Brain microvascular endothelial cell (primary cell): ENCODE results near the gene MRPS23.

Experiments
- DNase-seq: peaks from one replicate; pipeline ENCODE4 v3.0.0-alpha.2; 2020
- H3K27ac ChIP-seq: fragments of 250-450 bp; sonication (Bioruptor Pico); 2 replicates; pipeline ENCODE4 v1.5.1; 2020; ENCODE audit warnings: mild to moderate bottlenecking, moderate library complexity
- H3K27me3 ChIP-seq: fragments of 250-450 bp; sonication (Bioruptor Pico); replicated peaks from 2 replicates; pipeline ENCODE4 v1.5.1; 2020; ENCODE audit warnings: mild to moderate bottlenecking
- H3K36me3 ChIP-seq: fragments of 250-450 bp; sonication (Bioruptor Pico); replicated peaks from 2 replicates; pipeline ENCODE4 v1.5.1; 2020; ENCODE audit warnings: mild to moderate bottlenecking
- H3K4me3 ChIP-seq: 2 replicates; pipeline ENCODE4 v1.5.1; 2011; ENCODE audit warnings: low read depth, mild to moderate bottlenecking, control low read depth, low read length, moderate library complexity
- in situ Hi-C: cut with HindIII; loops from 2 replicates; pipeline ENCODE4 v1.10.0; 2017; ENCODE audit warnings: low sequenced_read_pairs, low pct_ligation_motif_present
- TF ChIP-seq, protein P1 (sequence below): IDR thresholded peaks from 2 replicates; pipeline ENCODE4 v1.5.1; 2011; ENCODE audit warnings: low read depth, mild to moderate bottlenecking, moderate library complexity, low read length, control low read depth, inconsistent platforms; ENCODE audit errors: missing control alignments

The MRPS23 gene

DNA sequence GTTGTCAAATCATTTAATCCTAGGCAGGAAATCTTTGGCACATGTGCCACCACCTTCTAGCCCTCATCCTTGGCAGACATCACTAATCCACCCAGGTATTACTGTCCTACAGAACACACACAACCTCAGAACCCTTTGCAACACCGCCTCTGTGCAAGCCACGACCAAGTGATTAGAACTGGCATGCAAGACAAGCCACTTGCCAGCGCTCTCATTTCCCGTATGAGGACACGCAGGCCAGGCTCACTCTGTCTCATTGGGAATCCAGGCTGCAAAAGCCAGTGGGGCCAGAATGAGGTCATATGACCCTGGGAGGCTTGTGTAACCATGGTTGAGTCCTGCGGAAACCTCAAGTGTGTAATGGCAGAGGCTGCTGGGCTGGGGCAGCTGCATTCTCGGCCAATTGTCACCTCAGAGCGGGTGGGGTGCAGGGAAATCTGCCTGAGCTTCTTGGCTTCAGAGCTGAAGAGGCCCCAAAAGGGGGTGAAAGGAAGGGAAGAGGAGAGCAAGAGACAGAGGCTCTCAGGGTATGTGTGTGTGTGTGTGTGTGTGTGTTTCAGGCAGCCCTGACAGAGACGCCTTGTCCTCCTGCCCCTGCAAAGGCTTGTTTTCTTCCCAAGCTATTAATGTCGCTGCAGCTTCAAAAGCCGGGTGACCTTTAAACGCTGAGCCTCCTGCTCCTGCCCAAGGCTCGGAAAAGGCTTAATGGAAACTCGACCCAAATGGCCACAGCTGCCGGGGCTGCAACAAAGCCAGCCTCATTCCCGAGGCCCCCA is 43.2 kb upstream of the MRPS23 start:
- peak; percentile 96 for DNase-seq
- Histone ChIP-seq H3K36me3 (no peaks in the 10 kb centered on the region), H3K27ac (peak overlapping the region; percentile 88), H3K27me3 (no peaks in the 10 kb centered on the region), H3K4me3 (peak overlapping the region; percentile 20)
- TF ChIP-seq, protein P1, sequence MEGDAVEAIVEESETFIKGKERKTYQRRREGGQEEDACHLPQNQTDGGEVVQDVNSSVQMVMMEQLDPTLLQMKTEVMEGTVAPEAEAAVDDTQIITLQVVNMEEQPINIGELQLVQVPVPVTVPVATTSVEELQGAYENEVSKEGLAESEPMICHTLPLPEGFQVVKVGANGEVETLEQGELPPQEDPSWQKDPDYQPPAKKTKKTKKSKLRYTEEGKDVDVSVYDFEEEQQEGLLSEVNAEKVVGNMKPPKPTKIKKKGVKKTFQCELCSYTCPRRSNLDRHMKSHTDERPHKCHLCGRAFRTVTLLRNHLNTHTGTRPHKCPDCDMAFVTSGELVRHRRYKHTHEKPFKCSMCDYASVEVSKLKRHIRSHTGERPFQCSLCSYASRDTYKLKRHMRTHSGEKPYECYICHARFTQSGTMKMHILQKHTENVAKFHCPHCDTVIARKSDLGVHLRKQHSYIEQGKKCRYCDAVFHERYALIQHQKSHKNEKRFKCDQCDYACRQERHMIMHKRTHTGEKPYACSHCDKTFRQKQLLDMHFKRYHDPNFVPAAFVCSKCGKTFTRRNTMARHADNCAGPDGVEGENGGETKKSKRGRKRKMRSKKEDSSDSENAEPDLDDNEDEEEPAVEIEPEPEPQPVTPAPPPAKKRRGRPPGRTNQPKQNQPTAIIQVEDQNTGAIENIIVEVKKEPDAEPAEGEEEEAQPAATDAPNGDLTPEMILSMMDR, result no peak
- in situ Hi-C loops, result no loop called here

DNA sequence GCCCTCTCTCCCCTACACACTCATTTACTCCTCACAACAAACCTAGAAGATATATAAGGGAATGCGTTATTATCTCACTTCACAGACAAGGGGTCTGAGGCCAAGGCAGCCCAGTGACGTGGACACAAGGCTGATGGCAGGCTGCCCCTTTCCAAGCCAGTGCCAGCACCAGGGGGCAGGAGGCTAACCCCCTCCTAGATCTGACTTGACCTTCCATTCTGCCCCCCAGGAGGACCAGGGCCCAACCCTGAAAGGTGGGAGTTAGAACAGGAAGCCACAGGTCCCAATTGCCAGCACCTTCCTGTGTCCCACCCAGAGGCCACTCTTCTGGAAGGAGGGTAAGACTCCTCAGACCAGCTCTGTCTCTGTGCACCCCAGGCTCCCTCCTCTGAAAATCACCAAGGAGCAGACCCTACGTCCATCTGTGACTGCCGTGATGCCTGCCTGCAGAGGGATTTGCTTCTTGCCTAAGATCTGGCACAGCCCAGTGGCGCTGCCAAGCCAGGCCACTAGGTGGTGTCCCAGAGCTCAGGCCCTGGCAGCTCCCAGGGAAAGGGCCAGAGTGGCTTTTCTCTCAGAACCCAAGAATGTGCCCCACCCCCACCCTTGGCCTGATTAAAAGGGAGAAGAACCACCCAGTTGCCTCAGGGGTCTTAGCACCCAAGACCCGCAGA is 42.4 kb upstream of the MRPS23 start:
- H3K36me3 ChIP-seq, result no peaks in the 10 kb centered on the region
- peak; percentile 82 for DNase-seq
- peak overlapping the region; percentile 88 for H3K27ac ChIP-seq
- no peaks in the 10 kb centered on the region for H3K27me3 ChIP-seq
- in situ Hi-C loops, result no loop called here
- TF ChIP-seq, protein P1, result peak; percentile 100
- peak overlapping the region; percentile 20 for H3K4me3 ChIP-seq

DNA sequence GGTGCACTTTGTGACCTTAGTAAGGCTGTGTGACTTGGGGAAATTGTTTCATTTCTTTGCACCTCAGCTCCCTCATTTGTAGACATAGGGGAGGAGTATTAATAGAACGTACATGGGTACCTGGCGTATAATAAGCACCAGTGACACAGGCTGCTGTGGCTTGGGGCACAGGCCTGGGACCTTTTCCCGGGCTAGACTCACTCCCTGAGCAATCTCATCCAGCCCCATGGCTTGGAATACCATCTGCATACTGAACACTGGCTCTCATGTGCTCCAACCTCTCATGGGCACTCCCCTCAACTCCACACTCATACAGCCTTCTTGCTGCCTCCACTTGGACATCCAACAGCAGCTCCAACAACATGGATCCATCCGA is 41.0 kb upstream of the MRPS23 start:
- no peak overlapping the region for H3K27ac ChIP-seq
- no peak overlapping the region for H3K4me3 ChIP-seq
- no peak for DNase-seq
- H3K27me3 ChIP-seq, result no peaks in the 10 kb centered on the region
- in situ Hi-C loops, result no loop called here
- no peaks in the 10 kb centered on the region for H3K36me3 ChIP-seq
- TF ChIP-seq, protein P1, result no peak

DNA sequence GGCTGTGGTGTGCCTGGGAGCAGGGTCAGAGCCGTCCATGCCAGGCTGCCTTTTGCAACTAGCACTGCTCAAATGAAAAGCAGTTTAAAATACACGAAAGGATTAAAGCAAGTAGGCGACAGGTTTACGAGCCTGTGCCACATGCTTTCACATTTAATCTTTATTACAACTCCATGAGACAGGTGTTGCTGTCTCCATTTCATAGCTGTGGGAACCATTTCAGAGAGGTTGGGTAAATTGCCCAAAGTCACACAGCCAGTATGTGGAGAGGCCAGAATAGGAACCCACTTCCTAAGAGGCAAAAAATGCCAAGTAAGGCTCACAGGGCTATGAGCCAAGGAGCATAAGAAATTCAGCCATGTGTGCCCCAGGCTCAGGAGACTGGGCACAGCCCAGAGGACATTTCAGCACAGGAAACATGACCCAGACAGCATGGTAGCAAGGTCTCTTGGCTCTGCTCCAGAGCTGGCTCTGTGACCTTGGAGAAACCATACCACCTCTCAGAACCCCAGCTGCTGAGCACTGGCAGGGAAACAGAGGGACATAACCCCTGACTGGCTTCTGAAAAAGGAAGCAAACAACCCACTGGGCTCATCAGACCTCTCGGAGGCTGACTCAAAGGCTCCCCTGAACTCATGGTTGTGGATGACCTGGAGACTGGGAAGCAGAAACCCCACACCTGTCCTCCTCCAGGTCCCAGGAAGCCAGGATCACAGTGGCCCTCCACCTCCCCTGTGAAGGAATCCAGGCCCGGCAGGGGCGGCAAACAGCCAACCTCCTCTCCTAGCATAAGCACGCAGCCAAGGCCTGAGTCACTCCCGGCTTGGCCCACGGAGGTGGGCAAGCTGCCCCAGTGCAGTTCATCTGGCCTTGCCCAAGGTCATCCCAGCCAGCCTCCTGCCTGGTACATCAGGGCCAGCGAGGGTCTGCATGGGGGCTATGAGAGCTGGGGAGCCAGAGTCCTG is 40.3 kb upstream of the MRPS23 start:
- Histone ChIP-seq H3K27ac (no peak overlapping the region), H3K27me3 (no peaks in the 10 kb centered on the region), H3K4me3 (no peak overlapping the region), H3K36me3 (no peaks in the 10 kb centered on the region)
- in situ Hi-C loops, result no loop called here
- peak; percentile 41 for DNase-seq
- TF ChIP-seq, protein P1, result peak; percentile 28

DNA sequence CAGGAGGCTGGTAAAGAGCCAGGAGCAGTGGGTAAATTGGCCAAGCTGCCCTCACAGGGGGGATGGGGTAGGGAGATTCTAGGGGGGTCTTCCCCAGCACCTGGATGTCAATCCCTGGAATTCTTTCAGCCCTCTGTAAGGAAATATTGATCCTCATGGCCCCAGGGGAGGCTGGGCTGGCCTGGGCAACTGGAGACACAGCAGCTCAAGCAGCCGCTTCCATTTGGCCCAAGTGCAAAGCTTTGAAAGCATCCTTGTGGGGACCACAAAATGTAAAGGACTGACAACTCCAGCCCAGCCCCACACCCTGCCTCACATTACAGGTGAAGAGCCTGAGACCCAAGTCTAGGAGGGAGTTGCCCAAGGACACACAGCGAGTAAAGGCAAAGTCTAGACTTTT is 39.4 kb upstream of the MRPS23 start:
- TF ChIP-seq, protein P1, result no peak
- no peak for DNase-seq
- H3K27ac ChIP-seq, result no peak overlapping the region
- H3K36me3 ChIP-seq, result no peaks in the 10 kb centered on the region
- no peak overlapping the region for H3K4me3 ChIP-seq
- no peaks in the 10 kb centered on the region for H3K27me3 ChIP-seq
- in situ Hi-C loops, result no loop called here
